Measurements from ENCODE around the gene SLC6A19. TPM values are rescaled to one million over a fixed set of nuclear protein-coding genes. Genes with fewer than 3 reads are reported as not detected.
A peak's percentile ranks its signal among the peaks of the same experiment; 100 is the strongest.

Gene SLC6A19
- total and polyA plus RNA-seq, 9 of the 15 experiments (the other 6 are each of a cell fraction or from before 2014, with no cell fraction given), result 0.03 to 1.6 (median 0.59) TPM

DNA sequence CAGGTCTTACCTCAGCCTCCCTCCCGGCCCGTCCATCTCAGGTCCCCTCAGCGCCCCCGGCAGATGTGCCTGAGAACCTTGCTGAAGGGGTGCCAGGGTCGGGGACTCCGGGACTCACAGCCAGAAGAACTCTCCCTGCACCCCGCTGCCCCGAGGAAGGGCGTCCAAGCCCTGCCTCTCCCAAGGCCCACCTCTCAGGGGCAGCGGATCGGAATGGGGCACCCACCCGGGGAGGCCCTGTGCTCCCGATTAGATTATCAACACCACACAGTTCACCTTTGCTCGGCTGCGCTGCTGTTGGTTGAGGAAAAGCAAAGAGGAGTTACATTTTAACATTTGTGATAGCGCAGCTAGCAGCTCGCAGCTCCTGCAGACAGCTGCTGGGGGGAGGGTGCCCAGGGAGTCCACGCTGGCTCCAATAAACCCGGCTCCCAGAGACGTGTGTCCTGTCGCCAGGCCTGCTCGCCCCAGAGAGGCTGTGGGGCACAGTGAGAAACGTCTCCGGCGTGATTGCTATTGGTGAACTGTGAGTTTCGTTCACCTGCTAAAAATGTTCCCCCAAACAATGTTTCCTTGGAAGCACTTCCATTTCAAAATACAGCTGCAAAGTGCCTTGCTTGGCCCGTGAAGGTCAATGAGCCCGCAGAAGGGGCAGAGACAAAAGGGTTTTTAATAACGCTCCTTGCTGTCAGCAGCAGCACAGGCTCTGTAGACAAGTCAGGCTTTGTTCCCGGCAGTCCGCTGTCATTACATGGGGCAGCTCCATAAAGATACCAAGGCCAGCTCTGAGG is 18.6 kb upstream of the SLC6A19 start (continued):
- TF ChIP-seq CBFA2T3 (IDR thresholded peaks at IDR 0.05), result peak; percentile 70
- TF ChIP-seq PML (IDR thresholded peaks at IDR 0.05; ENCODE audit: low read length), result peak; percentile 24; the same call in 1 of the 2 replicates
- TF ChIP-seq MYNN (IDR thresholded peaks at IDR 0.05), result 0 out of 2 replicates have a peak, but pooled peaks have one; percentile 47
- TF ChIP-seq MYNN (CRISPR knock-in tag; IDR thresholded peaks at IDR 0.05), result no peak
- TF ChIP-seq FOXK2 (conservative IDR thresholded peaks at IDR 0.05 in 1 of 2, IDR thresholded peaks at IDR 0.05 in 1 of 2; ENCODE audit: low read depth in 2 of 2), result no peak
- TF ChIP-seq, protein P1, sequence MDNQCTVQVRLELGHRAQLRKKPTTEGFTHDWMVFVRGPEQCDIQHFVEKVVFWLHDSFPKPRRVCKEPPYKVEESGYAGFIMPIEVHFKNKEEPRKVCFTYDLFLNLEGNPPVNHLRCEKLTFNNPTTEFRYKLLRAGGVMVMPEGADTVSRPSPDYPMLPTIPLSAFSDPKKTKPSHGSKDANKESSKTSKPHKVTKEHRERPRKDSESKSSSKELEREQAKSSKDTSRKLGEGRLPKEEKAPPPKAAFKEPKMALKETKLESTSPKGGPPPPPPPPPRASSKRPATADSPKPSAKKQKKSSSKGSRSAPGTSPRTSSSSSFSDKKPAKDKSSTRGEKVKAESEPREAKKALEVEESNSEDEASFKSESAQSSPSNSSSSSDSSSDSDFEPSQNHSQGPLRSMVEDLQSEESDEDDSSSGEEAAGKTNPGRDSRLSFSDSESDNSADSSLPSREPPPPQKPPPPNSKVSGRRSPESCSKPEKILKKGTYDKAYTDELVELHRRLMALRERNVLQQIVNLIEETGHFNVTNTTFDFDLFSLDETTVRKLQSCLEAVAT (IDR thresholded peaks at IDR 0.05), result no peak
- no peak for TF ChIP-seq NR4A1 (CRISPR knock-in tag; IDR thresholded peaks at IDR 0.05)
- TF ChIP-seq NR4A1 (tag; IDR thresholded peaks at IDR 0.05), result peak; percentile 48; the same call in 1 of the 2 replicates
- peak; percentile 68 for TF ChIP-seq ARID1B (IDR thresholded peaks at IDR 0.05)
- TF ChIP-seq, protein P2, sequence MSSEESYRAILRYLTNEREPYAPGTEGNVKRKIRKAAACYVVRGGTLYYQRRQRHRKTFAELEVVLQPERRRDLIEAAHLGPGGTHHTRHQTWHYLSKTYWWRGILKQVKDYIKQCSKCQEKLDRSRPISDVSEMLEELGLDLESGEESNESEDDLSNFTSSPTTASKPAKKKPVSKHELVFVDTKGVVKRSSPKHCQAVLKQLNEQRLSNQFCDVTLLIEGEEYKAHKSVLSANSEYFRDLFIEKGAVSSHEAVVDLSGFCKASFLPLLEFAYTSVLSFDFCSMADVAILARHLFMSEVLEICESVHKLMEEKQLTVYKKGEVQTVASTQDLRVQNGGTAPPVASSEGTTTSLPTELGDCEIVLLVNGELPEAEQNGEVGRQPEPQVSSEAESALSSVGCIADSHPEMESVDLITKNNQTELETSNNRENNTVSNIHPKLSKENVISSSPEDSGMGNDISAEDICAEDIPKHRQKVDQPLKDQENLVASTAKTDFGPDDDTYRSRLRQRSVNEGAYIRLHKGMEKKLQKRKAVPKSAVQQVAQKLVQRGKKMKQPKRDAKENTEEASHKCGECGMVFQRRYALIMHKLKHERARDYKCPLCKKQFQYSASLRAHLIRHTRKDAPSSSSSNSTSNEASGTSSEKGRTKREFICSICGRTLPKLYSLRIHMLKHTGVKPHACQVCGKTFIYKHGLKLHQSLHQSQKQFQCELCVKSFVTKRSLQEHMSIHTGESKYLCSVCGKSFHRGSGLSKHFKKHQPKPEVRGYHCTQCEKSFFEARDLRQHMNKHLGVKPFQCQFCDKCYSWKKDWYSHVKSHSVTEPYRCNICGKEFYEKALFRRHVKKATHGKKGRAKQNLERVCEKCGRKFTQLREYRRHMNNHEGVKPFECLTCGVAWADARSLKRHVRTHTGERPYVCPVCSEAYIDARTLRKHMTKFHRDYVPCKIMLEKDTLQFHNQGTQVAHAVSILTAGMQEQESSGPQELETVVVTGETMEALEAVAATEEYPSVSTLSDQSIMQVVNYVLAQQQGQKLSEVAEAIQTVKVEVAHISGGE (CRISPR knock-in tag; IDR thresholded peaks at IDR 0.05), result 0 out of 6 replicates have a peak, but pooled peaks of 1 of the 3 experiments have one; percentile 30
- TF ChIP-seq KLF16 (IDR thresholded peaks at IDR 0.05), result peak; percentile 65; the same call in 1 of the 2 replicates
- TF ChIP-seq EP300 (IDR thresholded peaks at IDR 0.05; ENCODE audit: low read length), result peak; percentile 45; the same call in 1 of the 2 replicates
- TF ChIP-seq, protein P3, sequence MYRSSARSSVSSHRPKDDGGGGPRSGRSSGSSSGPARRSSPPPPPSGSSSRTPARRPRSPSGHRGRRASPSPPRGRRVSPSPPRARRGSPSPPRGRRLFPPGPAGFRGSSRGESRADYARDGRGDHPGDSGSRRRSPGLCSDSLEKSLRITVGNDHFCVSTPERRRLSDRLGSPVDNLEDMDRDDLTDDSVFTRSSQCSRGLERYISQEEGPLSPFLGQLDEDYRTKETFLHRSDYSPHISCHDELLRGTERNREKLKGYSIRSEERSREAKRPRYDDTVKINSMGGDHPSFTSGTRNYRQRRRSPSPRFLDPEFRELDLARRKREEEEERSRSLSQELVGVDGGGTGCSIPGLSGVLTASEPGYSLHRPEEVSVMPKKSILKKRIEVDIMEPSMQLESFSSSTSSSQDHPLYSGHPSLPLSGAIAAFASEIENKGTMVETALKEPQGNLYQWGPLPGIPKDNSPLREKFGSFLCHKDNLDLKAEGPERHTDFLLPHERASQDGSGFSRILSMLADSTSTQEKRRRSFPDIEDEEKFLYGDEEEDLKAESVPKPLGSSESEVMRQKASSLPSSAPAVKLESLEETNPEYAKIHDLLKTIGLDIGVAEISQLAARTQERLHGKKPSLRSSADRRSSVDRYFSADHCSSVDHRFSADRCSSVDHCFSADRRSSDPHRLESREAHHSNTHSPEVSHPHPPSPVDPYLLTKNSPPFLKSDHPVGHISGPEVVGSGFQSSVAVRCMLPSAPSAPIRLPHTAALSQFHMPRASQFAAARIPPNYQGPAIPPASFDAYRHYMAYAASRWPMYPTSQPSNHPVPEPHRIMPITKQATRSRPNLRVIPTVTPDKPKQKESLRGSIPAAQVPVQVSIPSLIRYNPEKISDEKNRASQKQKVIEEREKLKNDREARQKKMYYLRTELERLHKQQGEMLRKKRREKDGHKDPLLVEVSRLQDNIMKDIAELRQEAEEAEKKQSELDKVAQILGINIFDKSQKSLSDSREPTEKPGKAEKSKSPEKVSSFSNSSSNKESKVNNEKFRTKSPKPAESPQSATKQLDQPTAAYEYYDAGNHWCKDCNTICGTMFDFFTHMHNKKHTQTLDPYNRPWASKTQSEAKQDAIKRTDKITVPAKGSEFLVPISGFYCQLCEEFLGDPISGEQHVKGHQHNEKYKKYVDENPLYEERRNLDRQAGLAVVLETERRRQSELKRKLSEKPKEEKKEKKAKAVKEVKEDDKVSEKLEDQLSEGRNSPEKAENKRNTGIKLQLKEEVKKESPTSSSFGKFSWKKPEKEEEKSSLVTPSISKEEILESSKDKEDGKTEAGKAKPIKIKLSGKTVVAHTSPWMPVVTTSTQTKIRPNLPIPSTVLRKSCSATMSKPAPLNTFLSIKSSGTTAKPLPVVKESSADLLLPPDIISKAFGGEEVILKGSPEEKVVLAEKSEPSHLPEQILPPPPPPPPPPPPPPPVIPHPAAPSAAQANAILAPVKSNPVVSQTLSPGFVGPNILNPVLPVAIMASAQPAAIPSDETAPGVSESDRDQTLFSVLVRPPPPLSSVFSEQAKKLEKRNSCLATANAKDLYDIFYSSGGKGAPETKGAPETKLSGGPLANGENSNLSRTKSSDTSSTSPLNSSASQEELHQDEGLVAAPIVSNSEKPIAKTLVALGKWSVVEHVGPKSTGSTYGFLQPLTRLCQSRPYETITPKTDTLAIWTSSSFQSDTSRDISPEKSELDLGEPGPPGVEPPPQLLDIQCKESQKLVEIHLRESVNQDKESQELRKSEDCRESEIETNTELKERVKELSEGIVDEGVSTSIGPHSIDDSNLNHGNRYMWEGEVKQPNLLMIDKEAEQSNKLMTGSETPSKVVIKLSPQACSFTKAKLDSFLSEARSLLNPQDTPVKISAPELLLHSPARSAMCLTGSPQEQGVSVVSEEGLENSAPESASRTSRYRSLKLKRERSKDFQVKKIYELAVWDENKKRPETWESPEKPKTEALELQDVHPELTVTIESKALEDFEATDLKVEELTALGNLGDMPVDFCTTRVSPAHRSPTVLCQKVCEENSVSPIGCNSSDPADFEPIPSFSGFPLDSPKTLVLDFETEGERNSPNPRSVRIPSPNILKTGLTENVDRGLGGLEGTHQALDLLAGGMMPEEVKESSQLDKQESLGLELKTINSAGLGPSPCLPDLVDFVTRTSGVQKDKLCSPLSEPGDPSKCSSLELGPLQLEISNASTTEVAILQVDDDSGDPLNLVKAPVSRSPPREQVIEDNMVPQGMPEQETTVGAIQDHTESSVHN (IDR thresholded peaks at IDR 0.05; ENCODE audit: borderline replicate concordance in 1 of 2, low read depth in 1 of 2), result no peak
- no peak for TF ChIP-seq ZNF212 (CRISPR knock-in tag; IDR thresholded peaks at IDR 0.05)

Measured in K562 (cell line).